GM19043 (cell line): ENCODE results near the gene PPP3CA.

ENCODE experiments used
- ATAC-seq: cut with Tn5 transposase; IDR thresholded peaks from one replicate; pipeline ENCODE4 v1.9.1; 2021; ENCODE audit warnings: low read depth; ENCODE audit not compliant: unreplicated experiment

PPP3CA gene

GRCh38 chr4:101222156-101222845, 125.0 kb downstream of the PPP3CA start:
- no peak for ATAC-seq

DNA sequence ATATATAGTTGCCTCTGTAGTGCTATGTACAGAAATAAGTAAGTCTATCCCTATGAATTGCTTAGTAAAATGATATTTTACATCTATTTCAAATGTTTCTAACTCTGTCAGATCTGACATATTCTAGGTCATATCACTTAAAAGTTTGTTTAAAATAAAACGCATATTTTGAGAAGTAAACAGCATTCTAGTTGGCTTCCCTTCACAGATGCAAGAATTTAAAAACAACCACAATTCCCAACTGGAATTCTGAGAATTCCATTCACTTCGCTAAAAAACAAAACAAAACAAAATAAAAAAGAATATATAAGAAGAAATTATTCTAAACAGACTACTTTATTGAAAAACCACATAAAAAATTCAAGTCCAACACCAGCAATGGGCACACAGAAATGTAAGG, 126.0 kb downstream of the PPP3CA start:
- ATAC-seq, result no peak

- ATAC-seq, result no peak
These were observed 128.4 kb downstream of the PPP3CA start for GRCh38 chr4:101218894-101219293.

GRCh38 chr4:101218346-101218745, 129.0 kb downstream of the PPP3CA start:
- ATAC-seq, result no peak

GRCh38 chr4:101217353-101218031, 129.8 kb downstream of the PPP3CA start:
- no peak for ATAC-seq

DNA sequence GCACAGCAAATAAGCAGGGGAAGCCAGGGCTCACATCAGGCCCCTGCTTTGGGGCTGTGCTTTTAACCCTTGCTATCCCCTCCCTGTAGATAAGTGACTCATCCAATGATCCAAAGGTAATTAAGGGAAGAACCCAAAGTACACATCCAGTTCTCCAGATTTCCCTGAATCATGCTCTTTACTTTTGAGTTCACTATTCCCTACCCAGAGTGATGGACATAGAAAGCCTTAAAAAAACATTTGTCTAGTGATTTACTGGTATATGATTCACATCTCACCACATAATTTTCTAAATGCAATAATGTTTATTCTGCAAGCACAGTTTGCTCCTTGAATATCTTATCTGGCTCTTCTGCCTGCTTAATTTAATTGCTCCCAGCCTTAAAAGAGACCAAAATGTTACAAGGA, 136.2 kb downstream of the PPP3CA start:
- ATAC-seq, result no peak

DNA sequence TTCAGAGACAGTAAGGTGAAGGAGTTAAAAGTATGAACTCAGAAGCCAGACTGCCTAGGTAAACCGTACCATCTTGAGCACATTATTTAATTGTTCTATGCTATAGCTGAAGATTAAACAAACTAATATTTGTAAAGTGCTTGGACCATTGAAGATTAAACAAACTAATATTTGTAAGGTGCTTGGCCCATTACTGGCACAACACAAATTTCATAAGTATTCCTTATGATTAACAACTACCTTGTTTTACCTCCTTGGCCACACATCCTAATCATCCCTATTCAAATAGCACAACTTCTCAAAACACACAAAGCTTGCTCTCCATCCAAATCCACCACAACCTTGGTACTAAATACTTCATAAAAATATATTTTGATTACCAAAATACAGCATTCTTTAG, 137.0 kb downstream of the PPP3CA start:
- ATAC-seq, result no peak

DNA sequence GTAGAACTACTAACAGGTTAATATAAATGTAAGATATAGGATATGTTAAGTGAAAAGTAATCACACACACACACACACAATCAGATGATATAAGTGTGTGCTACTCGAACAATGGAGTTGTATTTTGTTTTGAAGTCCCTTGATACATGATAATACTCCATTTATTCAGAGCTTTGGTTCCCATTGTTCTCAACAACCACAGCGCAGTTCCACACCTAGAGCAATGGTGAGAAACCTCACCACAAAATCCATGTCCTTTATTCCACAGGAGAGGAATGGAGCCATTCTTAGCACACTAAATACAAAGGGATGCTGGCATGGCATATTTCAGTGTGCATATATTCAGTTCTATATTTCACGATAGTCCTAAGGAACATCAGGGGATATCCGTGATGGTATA, 139.2 kb downstream of the PPP3CA start:
- no peak for ATAC-seq

GRCh38 chr4:101205916-101206315, 141.4 kb downstream of the PPP3CA start:
- ATAC-seq, result peak; percentile 94

GRCh38 chr4:101201421-101201820, 145.9 kb downstream of the PPP3CA start:
- ATAC-seq, result no peak

DNA sequence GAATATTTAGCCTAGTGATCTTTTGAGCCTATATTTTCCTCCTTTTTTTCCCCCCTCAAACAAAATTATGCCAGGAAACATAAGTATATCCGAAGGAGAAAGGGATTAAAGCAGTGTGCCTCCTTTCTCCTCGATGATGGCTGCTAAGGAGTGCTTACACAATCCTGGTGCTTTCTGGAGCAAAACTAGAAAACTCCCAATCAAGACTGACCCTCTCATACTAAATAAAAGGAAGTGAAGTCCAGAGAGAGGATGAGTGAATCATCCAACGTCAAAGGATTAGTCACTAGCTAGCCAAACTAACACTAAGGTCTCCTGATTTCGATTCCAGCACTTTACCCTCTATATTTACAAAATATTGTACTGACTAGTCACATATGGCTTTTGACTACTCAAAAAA, 146.8 kb downstream of the PPP3CA start:
- no peak for ATAC-seq

DNA sequence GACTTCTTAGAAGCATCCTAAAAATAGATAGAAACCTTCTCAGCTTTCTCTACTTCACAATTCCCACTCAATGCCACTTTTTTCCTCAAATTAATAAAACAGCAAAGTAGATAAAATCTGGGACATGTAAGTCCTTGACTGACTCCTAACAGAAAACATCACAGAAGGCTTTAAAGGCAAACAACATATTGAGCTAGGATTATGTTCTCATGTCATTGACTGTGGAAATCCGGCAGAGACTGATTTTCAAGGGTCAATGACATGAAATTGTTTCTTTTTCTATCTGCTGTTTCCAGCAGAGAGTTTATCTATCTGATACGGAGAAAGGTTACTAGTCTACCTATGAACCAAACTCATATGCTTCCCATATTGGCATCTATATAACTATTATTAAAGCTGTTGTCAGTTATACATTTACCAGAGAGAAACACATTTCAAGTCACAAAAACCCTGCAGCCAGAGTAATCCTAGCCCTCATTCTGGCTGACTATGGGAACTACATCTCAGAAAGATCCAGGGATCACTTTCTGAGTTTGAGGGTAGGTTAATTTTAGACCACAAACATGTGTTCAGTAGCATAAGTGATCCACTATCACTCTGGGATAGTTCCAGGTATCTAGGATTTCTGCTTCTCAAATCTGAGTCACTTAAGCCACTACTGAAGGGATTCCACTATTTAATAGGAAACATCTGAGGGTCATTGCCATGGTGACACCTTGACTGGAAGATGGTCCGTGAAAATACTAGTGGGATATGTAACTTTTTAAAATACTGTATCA, 147.6 kb downstream of the PPP3CA start:
- ATAC-seq, result no peak

DNA sequence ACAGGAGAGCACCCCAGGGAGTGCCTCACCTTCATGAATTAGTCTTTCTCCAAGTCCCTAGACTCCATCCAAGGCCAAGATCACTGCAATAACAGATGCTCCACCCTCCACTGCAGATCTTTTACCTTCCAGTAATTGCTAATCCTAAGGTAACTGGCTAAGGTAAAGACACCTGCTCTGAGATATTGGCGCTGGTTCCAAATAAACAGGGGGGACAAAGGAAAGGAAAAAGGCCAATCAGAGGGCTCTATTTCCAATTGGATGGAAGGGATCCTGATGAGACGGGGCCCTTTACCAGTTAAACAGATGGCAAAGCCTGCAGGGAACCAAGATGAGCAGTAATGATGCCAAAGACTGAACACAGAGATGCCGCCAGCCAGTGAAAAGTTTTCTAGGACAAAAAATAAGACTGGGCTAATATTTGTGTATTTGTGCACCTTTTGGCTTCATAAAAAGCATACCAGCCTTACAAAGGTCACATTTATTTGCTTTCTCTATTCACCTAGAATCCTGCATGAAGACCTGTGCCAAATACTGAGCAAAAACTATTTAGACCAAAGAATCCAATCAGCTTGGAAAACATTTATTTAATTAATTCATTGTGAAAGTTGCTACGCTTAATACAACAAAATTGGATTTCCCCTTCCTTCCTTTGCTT, 148.5 kb downstream of the PPP3CA start:
- no peak for ATAC-seq

GRCh38 chr4:101197350-101197749, 150.0 kb downstream of the PPP3CA start:
- no peak for ATAC-seq

DNA sequence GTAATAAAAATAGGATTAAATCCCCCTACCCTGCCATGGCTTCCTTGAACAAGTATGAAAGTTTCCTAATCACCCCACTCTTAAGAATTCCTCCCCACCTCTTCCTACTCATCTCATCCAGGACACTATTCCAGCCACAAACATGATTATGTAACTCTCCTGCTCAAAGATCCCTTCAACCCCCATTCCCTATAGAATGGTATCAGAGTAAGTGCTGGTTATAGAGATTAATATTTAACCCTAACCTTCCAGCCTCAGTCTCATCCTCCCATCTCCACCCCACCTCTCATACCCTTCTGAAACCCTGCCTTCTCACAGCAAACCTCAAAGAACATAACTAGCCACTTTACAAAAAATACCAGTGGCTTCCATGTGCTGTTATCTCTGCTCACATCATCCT, 155.1 kb downstream of the PPP3CA start:
- peak; percentile 88 for ATAC-seq

DNA sequence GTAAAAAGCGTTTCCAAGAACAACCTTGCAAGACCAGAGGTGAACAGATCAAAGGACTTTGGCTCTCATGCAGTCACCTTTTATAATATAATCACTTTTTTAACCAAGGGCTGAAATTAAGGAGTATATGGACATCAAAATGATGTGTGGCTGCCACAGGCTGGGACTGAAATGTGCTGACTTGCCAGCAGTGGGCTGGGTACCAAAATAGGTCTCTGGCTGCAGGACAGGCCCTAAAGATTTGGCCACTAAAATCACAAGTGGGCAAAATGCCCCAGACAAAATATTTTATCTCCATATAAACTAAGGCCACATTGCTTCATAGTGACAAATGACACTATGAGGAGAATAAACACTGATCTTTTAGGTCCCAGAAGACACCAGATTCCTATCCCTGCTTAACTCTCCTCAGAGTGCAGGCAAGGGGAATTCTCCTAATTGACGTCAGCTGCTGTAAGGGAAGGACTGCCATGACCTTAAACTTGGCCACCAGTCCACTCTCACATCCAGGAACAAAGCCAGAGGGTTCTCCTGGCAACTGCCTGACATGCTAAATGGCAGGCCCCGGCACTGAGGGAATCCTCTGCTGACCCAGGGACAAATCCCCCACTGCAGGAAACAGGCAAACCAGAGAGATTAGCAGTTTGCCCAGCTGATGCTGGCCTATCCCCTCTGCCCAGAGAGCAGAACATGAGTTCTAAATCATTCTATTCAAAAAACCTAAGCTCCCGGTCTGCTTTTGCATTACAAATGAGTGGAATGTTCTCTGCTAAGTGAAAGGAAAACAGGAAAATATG, 155.8 kb downstream of the PPP3CA start:
- ATAC-seq, result no peak

GRCh38 chr4:101190751-101191150, 156.6 kb downstream of the PPP3CA start:
- ATAC-seq, result no peak

GRCh38 chr4:101188906-101189305, 158.4 kb downstream of the PPP3CA start:
- no peak for ATAC-seq

DNA sequence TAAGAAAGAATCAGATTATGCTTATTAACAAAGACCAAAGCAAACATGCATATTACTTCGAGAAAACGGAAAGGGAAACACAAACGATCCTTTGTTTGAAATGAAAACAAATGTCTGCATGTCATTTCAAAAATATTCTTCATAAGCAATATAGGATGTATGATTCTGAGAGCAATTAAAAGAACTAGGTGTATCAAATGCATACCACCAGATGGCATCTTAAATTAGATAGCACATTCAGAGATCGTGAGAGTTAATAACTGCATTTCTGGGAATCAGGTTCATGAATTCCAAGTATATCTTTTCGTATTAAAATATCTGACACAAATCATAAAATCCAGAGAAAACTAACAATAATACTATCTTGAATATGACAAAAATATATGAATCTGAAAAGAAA, 159.5 kb downstream of the PPP3CA start:
- ATAC-seq, result no peak

DNA sequence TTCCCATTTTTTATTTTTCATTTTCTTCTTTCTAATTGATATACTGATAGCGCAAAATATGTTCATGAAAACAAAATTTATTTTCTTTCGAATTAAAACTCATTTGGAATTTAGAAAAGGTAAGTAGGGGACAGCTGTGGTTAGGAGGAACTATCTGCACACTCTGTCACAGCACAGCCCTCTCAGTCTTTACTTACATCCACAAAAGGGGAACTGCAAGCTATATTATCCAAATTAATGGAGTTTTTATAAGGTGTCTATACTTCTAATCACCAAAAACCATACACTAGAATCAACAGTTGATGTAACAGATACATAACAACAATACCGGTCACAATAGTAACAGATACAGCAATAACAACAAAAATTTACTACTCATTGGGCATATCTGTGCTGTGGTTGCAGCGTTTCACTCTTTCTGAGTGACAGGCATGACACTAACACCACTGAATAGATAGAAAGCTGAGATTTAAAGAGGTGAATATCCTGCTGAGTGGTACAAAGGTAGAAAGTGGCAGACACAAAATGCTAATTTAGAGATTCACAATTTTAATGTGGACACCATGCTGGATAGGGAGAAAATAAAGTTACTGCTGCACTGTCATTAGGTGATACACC, 160.7 kb downstream of the PPP3CA start:
- no peak for ATAC-seq
